Measurements from ENCODE around the gene SSBP3.

SSBP3 gene

DNA sequence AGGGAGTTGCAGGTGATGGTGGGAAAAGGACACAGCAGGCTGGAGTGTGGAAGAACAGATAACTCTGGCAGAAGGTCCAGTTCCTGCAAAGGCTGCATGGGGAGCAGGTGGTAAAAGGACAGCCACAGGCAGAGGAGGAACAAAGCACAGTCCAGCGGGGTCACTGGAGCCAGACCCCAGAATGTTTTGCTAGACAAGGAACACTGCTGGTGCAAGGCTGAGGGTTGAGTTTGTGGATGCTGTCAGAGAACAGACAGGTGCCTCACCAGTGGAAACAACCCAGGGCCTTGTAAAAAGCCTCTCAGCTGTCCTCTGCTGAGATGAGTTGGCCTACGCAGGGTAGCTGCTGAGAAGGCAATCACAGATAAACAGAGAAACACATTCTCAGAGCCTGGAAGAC lies 101.7 kb downstream of the SSBP3 start:
- peaks cover 3 to 11% of the 10 kb centered on the region in 2 donors for H3K4me1 ChIP-seq (ENCODE audit: control insufficient read depth in 2 of 2, insufficient read depth in 2 of 2, low read length in 2 of 2)
- no peak overlapping the region for H3K4me3 ChIP-seq (ENCODE audit: low read length in 2 of 2)
- H3K36me3 ChIP-seq (ENCODE audit: control insufficient read depth in 2 of 2, insufficient read depth in 2 of 2, low read length in 2 of 2): no peaks in the 10 kb centered on the region
- no peaks in the 10 kb centered on the region for H3K27me3 ChIP-seq (ENCODE audit: control insufficient read depth in 2 of 2, insufficient read depth in 2 of 2, low read length in 2 of 2)
- no peak overlapping the region for H3K27ac ChIP-seq (ENCODE audit: low read depth in 2 of 2, low read length in 2 of 2)
- H3K9me3 ChIP-seq (ENCODE audit: control insufficient read depth in 2 of 2, low read length in 2 of 2): no peaks in the 10 kb centered on the region
- H3K9ac ChIP-seq (ENCODE audit: low read depth in 1 of 2, low read length in 2 of 2): no peak overlapping the region

- H3K27me3 ChIP-seq (ENCODE audit: control insufficient read depth in 2 of 2, insufficient read depth in 2 of 2, low read length in 2 of 2): no peaks in the 10 kb centered on the region
- H3K9ac ChIP-seq (ENCODE audit: low read depth in 1 of 2, low read length in 2 of 2): no peak overlapping the region
- H3K4me1 ChIP-seq (ENCODE audit: control insufficient read depth in 2 of 2, insufficient read depth in 2 of 2, low read length in 2 of 2): peaks cover 17 to 24% of the 10 kb centered on the region in 2 donors
- H3K4me3 ChIP-seq (ENCODE audit: low read length in 2 of 2): no peak overlapping the region
- no peaks in the 10 kb centered on the region for H3K9me3 ChIP-seq (ENCODE audit: control insufficient read depth in 2 of 2, low read length in 2 of 2)
- no peaks in the 10 kb centered on the region for H3K36me3 ChIP-seq (ENCODE audit: control insufficient read depth in 2 of 2, insufficient read depth in 2 of 2, low read length in 2 of 2)
- no peak overlapping the region for H3K27ac ChIP-seq (ENCODE audit: low read depth in 2 of 2, low read length in 2 of 2)
Observed at GRCh38 chr1:54302951-54303843, 103.0 kb downstream of the SSBP3 start.

- no peaks in the 10 kb centered on the region for H3K36me3 ChIP-seq (ENCODE audit: control insufficient read depth in 2 of 2, insufficient read depth in 2 of 2, low read length in 2 of 2)
- H3K4me1 ChIP-seq (ENCODE audit: control insufficient read depth in 2 of 2, insufficient read depth in 2 of 2, low read length in 2 of 2): peaks cover 23 to 31% of the 10 kb centered on the region in 2 donors
- no peak overlapping the region for H3K4me3 ChIP-seq (ENCODE audit: low read length in 2 of 2)
- no peaks in the 10 kb centered on the region for H3K9me3 ChIP-seq (ENCODE audit: control insufficient read depth in 2 of 2, low read length in 2 of 2)
- H3K9ac ChIP-seq (ENCODE audit: low read depth in 1 of 2, low read length in 2 of 2): no peak overlapping the region
- no peaks in the 10 kb centered on the region for H3K27me3 ChIP-seq (ENCODE audit: control insufficient read depth in 2 of 2, insufficient read depth in 2 of 2, low read length in 2 of 2)
- H3K27ac ChIP-seq (ENCODE audit: low read depth in 2 of 2, low read length in 2 of 2): no peak overlapping the region
Observed at GRCh38 chr1:54302549-54302948, 103.6 kb downstream of the SSBP3 start.

DNA sequence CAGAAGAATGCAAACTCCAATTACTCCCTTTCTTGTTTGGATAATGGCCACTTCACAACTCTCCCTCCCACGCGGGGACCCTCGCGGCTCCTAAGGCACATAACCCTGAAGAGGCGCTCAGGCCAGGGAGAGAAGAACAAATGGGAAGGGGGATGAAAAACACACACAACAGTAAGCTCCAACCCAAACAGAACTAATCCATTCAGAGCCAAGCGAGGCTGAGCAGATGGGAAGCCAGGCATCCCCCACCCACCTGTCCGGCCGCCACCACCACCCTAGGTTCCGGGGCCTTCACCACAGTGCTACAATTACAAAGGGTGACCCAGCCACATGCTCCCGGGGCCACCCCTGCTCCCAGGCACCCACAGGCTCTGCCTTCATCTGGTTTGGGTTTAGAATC lies 104.7 kb downstream of the SSBP3 start:
- Histone ChIP-seq H3K4me3 (ENCODE audit: low read length in 2 of 2) (no peak overlapping the region), H3K27me3 (ENCODE audit: control insufficient read depth in 2 of 2, insufficient read depth in 2 of 2, low read length in 2 of 2) (no peaks in the 10 kb centered on the region), H3K27ac (ENCODE audit: low read depth in 2 of 2, low read length in 2 of 2) (no peak overlapping the region), H3K9ac (ENCODE audit: low read depth in 1 of 2, low read length in 2 of 2) (no peak overlapping the region), H3K36me3 (ENCODE audit: control insufficient read depth in 2 of 2, insufficient read depth in 2 of 2, low read length in 2 of 2) (no peaks in the 10 kb centered on the region), H3K4me1 (ENCODE audit: control insufficient read depth in 2 of 2, insufficient read depth in 2 of 2, low read length in 2 of 2) (peaks cover 25 to 37% of the 10 kb centered on the region in 2 donors), H3K9me3 (ENCODE audit: control insufficient read depth in 2 of 2, low read length in 2 of 2) (no peaks in the 10 kb centered on the region)

DNA sequence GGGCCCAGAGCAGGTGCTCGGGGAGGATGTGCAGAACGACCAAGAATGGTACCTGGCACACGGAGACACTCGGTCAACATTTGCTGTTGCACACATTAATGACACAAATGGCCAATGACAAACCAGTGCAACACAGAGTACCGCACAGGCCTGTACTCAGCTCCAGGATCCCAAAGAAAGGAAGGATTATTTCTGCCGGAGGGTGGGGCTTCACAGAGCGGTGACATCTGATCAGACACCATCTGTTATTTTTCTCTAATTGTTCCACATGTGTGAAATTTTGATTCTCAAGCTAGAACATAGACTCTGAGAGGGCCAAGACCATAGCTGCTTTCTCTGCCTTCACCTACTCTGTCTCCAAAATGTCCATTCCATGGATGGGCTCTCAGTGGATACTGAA lies 105.8 kb downstream of the SSBP3 start:
- H3K36me3 ChIP-seq (ENCODE audit: control insufficient read depth in 2 of 2, insufficient read depth in 2 of 2, low read length in 2 of 2): no peaks in the 10 kb centered on the region
- no peaks in the 10 kb centered on the region for H3K9me3 ChIP-seq (ENCODE audit: control insufficient read depth in 2 of 2, low read length in 2 of 2)
- no peaks in the 10 kb centered on the region for H3K27me3 ChIP-seq (ENCODE audit: control insufficient read depth in 2 of 2, insufficient read depth in 2 of 2, low read length in 2 of 2)
- peaks cover 25 to 37% of the 10 kb centered on the region in 2 donors for H3K4me1 ChIP-seq (ENCODE audit: control insufficient read depth in 2 of 2, insufficient read depth in 2 of 2, low read length in 2 of 2)
- H3K9ac ChIP-seq (ENCODE audit: low read depth in 1 of 2, low read length in 2 of 2): no peak overlapping the region
- H3K27ac ChIP-seq (ENCODE audit: low read depth in 2 of 2, low read length in 2 of 2): no peak overlapping the region
- no peak overlapping the region for H3K4me3 ChIP-seq (ENCODE audit: low read length in 2 of 2)

DNA sequence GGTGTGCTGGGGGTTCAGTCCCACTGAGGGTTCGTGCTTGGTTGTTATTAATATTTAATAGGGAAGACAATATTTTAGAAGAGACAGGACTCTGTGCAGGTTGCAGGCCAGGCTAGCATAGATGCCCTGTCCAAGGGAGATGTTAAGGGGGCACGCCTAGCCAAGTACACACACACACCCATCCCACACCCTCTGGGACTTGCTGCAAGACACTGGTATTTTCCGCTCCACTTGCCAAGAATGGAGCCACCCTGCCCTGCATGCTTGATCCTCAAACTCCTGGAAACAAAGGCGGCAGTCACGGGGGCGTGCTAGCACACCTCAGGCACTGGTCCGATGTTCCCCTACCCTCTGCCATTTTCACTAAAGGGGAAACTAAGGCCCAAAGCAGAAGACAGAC lies 107.2 kb downstream of the SSBP3 start:
- peak overlapping the region; percentile 90 to 91 for H3K27ac ChIP-seq (ENCODE audit: low read depth in 2 of 2, low read length in 2 of 2)
- peak overlapping the region; percentile 19 to 40 for H3K9ac ChIP-seq (ENCODE audit: low read depth in 1 of 2, low read length in 2 of 2)
- peaks cover 28 to 40% of the 10 kb centered on the region in 2 donors for H3K4me1 ChIP-seq (ENCODE audit: control insufficient read depth in 2 of 2, insufficient read depth in 2 of 2, low read length in 2 of 2)
- no peaks in the 10 kb centered on the region for H3K36me3 ChIP-seq (ENCODE audit: control insufficient read depth in 2 of 2, insufficient read depth in 2 of 2, low read length in 2 of 2)
- no peaks in the 10 kb centered on the region for H3K9me3 ChIP-seq (ENCODE audit: control insufficient read depth in 2 of 2, low read length in 2 of 2)
- no peaks in the 10 kb centered on the region for H3K27me3 ChIP-seq (ENCODE audit: control insufficient read depth in 2 of 2, insufficient read depth in 2 of 2, low read length in 2 of 2)
- peak overlapping the region; percentile 37 to 42 for H3K4me3 ChIP-seq (ENCODE audit: low read length in 2 of 2)

GRCh38 chr1:54298284-54299033 lies 107.7 kb downstream of the SSBP3 start:
- H3K9me3 ChIP-seq (ENCODE audit: control insufficient read depth in 2 of 2, low read length in 2 of 2): no peaks in the 10 kb centered on the region
- no peaks in the 10 kb centered on the region for H3K36me3 ChIP-seq (ENCODE audit: control insufficient read depth in 2 of 2, insufficient read depth in 2 of 2, low read length in 2 of 2)
- peaks cover 28 to 40% of the 10 kb centered on the region in 2 donors for H3K4me1 ChIP-seq (ENCODE audit: control insufficient read depth in 2 of 2, insufficient read depth in 2 of 2, low read length in 2 of 2)
- H3K9ac ChIP-seq (ENCODE audit: low read depth in 1 of 2, low read length in 2 of 2): peak overlapping the region; percentile 32 to 66
- H3K27me3 ChIP-seq (ENCODE audit: control insufficient read depth in 2 of 2, insufficient read depth in 2 of 2, low read length in 2 of 2): no peaks in the 10 kb centered on the region
- H3K27ac ChIP-seq (ENCODE audit: low read depth in 2 of 2, low read length in 2 of 2): peak overlapping the region; percentile 90 to 91
- peak overlapping the region in 1 of 2 donors; percentile 42 for H3K4me3 ChIP-seq (ENCODE audit: low read length in 2 of 2)

GRCh38 chr1:54297596-54298283 lies 108.5 kb downstream of the SSBP3 start:
- Histone ChIP-seq H3K4me3 (ENCODE audit: low read length in 2 of 2) (peak overlapping the region in 1 of 2 donors; percentile 1), H3K9ac (ENCODE audit: low read depth in 1 of 2, low read length in 2 of 2) (peak overlapping the region; percentile 32 to 66), H3K9me3 (ENCODE audit: control insufficient read depth in 2 of 2, low read length in 2 of 2) (no peaks in the 10 kb centered on the region), H3K27ac (ENCODE audit: low read depth in 2 of 2, low read length in 2 of 2) (peak overlapping the region; percentile 90 to 91), H3K27me3 (ENCODE audit: control insufficient read depth in 2 of 2, insufficient read depth in 2 of 2, low read length in 2 of 2) (no peaks in the 10 kb centered on the region), H3K4me1 (ENCODE audit: control insufficient read depth in 2 of 2, insufficient read depth in 2 of 2, low read length in 2 of 2) (peaks cover 26 to 37% of the 10 kb centered on the region in 2 donors), H3K36me3 (ENCODE audit: control insufficient read depth in 2 of 2, insufficient read depth in 2 of 2, low read length in 2 of 2) (no peaks in the 10 kb centered on the region)

DNA sequence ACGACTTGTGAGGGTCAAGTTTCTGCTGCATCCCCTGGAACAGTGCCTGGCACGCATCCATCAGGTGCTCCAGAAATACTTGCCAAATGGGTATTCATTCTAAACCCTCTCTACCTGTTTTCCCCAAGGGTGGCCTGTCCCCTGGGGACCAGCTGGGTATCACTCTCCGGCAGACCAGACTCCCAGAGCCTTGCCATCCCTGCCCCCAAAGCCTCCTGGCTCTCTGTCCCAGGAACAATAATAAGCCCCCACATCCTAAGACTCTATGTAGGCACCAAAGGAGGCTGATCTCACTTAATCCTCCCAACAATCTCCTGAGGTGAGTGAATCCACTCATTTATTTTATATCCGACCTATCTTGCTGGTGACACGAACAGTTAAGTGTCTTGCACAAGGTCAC lies 109.5 kb downstream of the SSBP3 start:
- Histone ChIP-seq H3K4me3 (ENCODE audit: low read length in 2 of 2) (no peak overlapping the region), H3K9me3 (ENCODE audit: control insufficient read depth in 2 of 2, low read length in 2 of 2) (no peaks in the 10 kb centered on the region), H3K27me3 (ENCODE audit: control insufficient read depth in 2 of 2, insufficient read depth in 2 of 2, low read length in 2 of 2) (no peaks in the 10 kb centered on the region), H3K27ac (ENCODE audit: low read depth in 2 of 2, low read length in 2 of 2) (peak overlapping the region; percentile 35 to 90), H3K4me1 (ENCODE audit: control insufficient read depth in 2 of 2, insufficient read depth in 2 of 2, low read length in 2 of 2) (peaks cover 26 to 37% of the 10 kb centered on the region in 2 donors), H3K9ac (ENCODE audit: low read depth in 1 of 2, low read length in 2 of 2) (no peak overlapping the region), H3K36me3 (ENCODE audit: control insufficient read depth in 2 of 2, insufficient read depth in 2 of 2, low read length in 2 of 2) (no peaks in the 10 kb centered on the region)
